NCI-H446 (cell line): ENCODE data around the gene FARP2.
"Not testable (repeated sequence)": the region's sequence is repeated elsewhere in the genome, so short reads cannot be mapped to it uniquely, and the experiment has no call there.

Experiments used
- DNase-seq, 2 experiments: peaks; one replicate each; lab custom pipeline; 2025; lab: John Stamatoyannopoulos, UW

FARP2 gene

DNA sequence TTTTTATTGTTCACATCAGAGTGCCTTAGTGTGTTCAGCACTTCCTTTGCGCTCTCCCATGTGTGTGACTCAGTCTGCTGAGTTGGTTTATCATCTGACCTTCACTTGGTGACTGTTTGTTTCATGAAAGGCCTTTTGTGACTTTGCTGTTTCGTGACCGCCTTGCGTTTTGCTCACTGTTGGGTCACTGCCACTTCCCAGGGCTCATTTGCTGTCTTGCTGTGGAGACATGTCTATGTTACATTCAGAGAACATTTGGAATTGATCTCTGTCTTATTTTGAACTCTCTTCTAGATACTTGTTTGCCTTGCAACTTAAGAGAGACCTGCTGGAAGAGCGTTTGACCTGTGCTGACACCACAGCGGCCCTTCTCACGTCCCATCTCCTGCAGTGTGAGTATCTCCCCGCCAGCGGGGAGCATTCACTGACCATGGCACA lies 54.7 kb downstream of the FARP2 start:
- no peak for DNase-seq

DNA sequence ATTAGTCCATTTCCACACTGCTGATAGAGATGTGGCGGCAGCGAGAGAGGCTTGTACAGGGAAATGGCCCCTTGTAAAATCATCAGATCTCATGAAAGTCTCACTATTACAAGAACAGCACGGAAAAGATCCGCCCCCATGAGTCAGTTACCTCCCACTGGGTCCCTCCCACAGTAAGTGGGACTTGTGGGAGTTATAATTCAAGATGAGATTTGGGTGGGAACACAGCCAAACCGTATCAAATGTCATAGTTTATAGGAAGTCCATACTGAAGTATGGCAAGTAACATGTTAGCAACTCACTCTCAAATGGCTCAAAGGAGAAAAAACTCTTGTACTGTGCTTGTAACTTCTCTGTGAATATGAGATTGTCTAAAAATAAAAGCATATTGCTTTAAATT lies 56.1 kb downstream of the FARP2 start:
- DNase-seq, result no peak

DNA sequence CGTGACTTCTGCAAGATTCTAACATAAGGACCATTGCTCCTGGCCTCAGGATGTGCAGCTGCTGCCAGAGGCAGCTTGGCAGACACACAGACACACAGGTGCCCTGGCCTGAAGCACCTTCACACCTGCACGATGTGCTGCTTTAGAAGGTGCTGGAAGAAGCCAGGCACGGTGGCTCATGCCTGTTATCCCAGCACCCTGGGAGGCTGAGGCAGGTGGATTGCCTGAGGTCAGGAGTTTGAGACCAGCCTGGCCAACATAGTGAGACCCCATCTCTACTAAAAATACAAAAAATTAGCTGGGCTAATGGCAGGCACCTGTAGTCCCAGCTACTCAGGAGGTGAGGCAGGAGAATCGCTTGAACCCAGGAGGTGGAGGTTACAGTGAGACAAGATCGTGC lies 57.4 kb downstream of the FARP2 start:
- not testable (repeated sequence) for DNase-seq

DNA sequence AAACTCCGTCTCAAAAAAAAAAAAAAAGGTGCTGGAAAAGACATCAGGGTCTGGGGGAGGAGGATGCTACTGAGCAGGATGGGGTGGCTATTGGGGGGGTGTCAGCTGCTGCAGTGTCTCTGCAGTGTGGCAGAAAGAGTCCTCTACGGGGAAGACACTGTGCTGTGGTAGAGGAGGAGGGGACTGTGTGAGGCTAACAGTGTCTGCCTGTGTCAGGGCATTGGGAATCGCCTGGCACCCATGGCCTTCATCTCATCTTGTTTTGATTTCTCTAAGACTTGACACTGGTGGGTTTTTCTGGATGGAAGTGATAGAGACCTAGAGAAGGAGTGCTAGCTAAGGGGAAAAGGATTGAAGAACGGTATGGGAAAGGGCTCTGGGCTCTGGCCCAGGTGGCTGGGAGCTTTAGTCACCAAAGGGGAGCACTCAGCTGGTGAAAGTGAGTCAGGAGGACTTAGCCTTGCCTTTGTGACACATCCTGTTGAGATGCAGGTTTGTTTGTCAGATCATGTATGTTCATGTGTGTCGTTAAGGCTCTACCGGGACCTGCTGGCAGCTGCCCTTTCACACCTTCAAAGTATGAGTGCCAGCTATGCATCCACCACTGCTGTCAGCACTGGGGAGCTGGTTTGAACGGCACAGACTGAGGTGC lies 58.0 kb downstream of the FARP2 start:
- no peak for DNase-seq

DNA sequence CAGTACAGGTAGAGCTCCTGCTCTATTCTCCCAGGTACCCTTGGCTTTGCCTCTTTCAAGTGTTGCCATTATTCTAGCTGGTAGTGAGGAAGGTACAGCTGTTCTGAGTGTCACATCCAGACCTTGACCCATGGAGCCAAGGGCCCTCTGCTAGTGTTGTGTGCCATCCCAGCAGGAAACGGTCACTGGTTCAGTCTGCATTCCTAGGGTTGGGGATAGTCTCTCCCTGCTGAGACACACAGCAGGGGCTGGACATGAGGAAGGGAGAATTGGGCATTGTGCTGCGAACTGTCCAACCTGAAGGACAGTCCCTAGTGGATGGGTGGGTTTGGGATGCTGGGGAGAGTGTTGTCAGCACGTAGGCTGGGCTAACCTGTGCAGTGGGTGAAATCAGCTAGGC lies 59.1 kb downstream of the FARP2 start:
- no peak for DNase-seq

DNA sequence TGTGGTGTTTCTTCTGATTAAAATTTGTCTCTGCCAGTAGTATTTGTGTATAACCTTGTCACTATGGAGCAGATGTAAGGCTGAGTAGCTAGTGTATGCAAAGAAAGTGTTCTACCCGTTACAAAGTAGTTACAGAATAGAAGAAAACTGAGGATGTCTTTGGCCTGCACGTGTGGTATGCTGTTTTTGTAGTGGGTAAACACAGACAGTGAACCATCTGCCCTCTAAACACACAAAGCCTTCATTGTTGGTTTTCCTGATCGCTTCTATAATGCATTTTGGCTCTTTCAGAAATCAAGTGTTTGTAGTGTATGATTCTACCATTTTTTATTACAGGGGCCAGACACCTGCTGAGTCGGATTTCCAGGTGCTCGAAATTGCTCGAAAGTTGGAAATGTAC lies 61.5 kb downstream of the FARP2 start:
- no peak for DNase-seq

DNA sequence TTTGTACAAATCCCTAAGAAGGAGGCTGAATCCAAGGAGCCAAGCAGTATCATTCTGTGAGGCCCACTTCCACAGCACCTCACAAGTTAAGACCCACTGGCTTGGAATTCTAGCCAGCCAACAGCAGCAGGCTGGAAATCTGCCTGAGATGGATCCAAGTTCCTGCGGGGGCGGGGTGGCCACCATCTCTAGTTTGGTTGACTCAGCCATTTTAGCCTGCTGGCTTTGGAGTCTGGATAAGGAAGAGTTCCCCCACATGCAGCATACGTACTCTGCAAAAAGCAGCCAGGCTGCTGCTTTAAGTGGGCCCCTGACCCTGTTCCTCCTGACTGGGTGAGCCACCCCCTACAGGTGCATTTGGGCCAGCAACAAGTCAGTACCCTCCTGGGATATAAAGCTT lies 65.2 kb downstream of the FARP2 start:
- no peak for DNase-seq

DNA sequence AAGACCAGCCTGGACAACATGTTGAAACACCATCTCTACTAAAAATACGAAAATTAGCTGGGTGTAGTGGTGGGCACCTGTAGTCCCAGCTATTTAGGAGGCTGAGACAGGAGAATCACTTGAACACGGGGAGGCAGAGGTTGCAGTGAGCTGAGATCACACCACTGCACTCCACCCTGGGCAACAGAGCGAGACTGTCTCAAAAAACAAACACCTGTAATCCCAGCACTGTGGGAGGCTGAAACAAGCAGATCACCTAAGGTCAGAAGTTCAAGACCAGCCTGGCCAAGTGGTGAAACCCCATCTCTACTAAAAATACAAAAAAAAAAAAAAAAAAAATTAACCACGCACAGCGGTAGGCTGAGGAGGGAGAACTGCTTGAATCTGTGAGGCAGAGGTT lies 65.9 kb downstream of the FARP2 start:
- not testable (repeated sequence) for DNase-seq

DNA sequence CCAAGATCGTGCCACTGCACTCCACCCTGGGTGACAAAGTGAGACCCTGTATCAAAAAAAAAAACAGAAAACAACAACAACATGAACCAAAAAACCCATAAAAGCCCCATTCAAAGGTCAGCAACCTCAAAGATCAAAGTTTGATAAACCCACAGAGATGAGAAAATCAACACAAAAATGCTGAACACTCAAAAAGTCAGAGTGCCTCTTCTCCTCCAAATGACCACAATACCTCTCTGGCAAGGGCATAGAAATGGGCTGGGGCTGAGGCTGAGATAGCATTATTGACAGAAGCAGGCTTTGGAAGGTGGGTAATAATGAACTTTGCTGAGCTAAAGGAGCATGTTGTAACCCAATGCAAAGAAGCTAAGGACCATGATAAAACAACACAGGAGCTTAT lies 66.3 kb downstream of the FARP2 start:
- DNase-seq, result no peak

DNA sequence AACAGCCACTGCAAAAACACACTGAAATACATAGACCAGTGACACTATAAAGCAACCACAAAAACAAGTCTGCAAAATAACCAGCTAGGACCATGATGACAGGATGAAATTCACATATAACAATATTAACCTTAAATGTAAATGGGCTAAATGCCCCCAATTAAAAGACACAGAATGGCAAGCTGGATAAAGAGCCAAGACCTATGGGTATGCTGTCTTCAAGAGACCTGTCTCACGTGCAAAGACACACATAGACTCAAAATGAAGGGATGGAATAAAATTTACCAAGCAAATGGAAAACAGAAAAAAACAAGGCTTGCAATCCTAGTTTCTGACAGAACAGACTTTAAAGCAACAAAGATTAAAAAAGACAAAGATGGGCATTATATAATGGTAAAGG lies 67.4 kb downstream of the FARP2 start:
- DNase-seq, result not testable (repeated sequence)

DNA sequence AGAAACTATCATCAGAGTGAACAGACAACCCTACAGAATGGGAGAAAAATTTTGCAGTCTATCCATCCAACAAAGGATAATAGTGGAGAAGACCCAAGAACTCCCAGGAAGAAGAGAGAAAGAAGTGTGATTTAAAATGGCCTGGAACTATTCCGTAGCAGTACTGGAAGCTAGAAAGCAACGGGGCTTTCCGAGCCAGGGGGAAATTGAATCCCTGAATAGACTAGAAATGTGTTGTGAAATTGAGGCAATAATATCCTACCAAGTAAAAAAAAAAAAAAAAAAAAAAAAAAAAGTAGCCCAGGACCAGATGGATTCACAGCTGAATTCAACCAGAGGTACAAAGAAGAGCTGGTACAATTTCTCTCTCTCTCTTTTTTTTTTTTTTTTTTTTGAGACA lies 69.3 kb downstream of the FARP2 start:
- no peak for DNase-seq

DNA sequence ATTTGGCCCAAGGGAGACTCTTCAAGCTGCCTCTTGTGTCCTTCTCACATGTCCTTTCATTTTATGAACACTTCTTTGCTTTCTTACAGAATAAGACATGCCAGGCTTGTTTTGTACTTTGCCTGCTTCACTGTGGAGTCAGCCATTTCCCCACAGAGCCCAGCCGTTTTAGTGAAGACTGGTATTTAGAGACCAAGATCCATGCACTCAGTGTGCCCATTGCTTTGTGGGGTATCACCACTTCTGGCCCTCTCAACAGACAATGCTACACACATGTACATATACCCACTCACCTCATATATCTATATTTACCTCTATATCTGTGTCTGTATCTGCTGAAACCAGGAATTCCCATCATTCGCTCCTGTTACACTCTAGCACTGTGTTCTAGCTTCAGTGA lies 74.1 kb downstream of the FARP2 start:
- DNase-seq, result no peak

DNA sequence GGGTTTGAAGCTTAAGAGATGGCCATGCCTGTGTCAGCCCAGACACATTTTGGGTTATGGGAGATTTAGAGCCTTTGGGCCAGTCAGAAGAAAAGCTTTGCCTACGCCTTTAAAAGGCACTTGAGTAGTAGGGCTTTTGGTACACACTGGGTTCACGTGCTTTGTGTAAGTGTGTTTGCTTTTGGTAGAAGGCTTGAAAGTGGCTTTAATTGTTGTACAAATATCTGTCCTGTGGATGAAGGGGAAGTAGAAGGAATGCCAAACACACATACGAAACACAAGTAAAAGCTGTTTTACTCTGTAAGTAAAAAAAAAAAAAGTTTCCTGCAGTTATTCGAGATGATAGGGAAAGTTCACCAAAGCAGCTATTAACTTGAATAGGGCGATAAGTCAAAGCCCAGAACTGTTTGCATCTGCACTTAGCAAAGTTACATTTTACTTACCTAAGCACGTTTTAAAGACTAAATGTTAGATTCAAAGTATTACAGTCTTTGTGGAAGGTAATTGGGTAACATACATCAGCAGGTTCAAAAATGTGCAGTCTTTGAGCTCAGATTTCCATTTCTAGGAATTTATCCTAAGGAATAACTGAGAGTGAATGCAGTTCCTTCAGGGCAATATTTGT lies 76.9 kb downstream of the FARP2 start:
- no peak for DNase-seq

DNA sequence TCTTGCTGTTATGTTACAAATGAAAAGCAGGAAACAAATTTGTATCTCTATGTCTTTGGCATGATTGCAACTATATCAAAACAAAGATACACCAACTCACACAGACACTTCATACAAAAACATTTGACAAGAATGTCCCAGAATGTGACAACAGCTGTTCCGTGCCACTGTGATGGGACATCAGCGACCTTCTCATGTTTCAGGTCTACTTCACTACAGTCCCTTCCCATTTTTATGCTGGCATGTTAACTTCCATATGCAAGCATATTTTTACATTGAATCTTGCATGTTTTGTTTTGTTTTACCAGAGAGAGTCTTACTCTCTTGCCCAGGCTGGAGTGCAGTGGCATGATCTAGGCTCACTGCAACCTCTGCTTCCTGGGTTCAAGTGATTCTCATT lies 81.1 kb downstream of the FARP2 start:
- DNase-seq, result no peak

DNA sequence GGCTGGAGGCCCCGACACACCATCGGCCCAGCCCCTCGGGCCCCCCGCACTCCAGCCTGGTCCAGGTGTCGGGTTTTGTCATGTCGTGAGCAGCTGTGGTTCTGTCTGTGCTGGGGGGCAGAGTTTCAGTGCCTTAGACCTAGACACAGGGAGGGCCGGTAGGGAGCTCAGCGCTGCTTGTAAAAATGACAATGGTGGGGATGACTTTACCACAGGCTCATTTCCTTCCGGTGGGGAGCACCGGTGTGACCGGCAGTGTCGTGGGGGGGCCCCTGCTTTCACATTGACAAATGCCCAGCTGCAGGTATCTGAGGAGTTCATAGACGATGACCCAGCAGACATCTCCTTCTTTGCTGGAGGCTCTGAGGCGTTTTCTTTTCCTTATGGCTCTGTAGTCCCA lies 85.4 kb downstream of the FARP2 start:
- no peak for DNase-seq

DNA sequence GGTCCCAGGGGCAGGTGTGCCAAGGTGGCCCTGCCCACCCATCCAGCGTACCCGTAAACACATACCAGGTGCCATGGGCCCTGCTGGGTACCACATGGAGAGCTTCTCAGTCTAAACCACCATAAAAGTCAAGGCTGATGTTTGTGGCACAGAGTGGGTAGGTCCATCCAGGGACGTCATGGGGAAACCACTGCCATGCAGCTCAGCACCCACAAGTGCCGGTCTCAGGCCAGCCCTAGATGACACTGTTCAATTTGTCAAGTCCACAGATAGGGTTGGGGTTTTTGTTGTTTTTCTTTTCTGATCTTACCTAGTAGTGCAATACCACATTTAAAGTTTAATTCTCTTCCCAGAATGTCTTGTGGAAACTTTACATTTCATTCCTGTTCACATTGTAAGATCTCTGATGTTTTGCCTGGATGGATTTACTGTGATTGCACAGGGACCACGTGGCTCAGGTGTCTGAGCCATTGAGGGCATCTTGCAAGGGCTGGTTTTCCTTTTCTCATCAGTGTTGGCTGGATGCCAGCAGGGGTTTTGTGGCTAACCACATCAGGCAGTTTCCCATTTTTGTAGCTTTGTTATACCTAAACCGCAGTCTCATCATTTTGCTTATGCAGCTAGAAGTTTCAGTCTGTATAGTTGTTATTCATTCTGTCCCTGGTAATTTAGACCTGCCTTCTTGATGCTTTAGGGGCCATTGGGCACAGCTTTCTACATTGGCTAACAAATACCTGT lies 87.6 kb downstream of the FARP2 start:
- DNase-seq, result no peak

DNA sequence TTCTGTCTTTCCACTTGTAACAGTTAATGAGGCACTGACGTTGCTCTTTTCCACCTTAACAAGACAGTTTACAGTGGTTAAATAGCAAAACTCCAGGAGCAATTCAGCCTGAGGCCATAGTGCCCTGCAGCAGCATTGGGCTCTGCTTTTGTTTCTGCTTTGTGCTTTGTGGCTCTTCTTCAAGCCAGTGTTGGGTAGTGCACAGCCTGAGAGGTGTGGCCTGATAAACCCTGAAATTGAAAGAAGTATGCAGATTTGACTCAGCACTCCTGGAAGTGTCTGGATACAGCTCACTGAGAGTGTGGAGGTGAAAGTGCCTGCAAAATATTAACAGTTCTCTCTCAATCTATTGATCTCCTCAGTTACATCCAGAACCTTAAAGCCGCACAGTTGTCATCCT lies 89.3 kb downstream of the FARP2 start:
- DNase-seq, result no peak

DNA sequence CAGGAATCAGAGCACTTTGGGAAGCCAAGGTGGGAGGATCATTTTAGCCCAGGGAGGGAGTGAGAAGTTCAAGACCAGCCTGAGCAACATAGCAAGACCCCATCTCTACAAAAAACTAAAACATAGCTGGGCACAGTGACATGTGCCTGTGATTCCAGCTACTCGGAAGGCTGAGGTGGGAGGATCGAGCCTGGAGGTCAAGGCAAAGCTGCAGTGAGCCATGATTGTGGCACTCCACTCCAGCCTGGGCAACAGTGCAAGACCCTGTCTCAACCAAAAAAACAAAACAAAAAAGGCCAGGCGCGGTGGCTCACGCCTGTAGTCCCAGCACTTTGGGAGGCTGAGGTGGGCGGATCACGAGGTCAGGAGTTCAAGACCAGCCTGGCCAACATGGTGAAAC lies 94.0 kb downstream of the FARP2 start:
- DNase-seq, result not testable (repeated sequence)

DNA sequence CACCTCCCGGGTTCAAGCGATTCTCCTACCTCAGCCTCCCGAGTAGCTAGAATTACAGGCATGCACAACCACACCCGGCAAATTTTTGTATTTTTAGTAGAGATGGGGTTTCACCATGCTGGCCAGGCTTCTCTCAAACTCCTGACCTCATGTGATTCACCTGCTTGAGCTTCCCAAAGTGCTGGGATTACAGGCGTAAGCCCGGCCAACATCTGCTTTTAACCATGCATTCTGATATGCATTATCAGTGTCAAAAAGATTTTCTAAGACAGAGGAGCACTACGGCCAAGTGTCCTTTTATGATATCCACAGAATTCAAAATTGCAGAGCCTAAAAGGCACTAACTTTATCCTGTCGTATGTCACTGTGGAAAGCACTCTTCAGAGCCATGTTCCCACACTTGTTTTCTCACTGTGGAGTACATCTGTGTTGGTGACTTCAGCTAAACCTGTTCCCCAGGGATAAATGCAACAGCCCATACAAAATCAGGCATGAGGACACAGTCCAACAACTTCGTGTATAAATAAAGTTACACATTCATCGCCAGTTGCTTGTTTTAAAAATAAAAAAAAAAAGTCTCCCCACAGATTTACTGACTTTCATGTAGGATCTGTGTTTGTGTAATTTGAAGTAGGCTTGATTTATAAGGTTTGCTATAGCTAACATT lies 95.9 kb downstream of the FARP2 start:
- DNase-seq, result no peak

DNA sequence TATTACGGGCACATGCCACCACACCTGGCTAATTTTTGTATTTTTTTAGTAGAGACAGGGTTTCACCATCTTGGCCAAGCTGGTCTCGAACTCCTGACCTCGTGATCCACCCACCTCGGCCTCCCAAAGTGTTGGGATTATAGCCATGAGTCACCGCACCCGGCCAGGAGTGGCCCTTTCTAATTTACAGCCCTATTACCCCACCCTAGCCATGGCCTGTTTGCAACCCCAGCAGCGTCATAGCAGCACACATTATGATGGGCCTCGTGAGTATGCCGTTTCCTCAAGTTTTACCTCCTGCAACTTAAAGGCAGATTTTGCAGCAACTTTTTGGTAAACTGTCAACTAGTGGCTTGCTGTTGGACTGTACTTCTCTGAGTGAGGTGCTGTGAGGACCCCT lies 97.8 kb downstream of the FARP2 start:
- DNase-seq, result not testable (repeated sequence)

DNA sequence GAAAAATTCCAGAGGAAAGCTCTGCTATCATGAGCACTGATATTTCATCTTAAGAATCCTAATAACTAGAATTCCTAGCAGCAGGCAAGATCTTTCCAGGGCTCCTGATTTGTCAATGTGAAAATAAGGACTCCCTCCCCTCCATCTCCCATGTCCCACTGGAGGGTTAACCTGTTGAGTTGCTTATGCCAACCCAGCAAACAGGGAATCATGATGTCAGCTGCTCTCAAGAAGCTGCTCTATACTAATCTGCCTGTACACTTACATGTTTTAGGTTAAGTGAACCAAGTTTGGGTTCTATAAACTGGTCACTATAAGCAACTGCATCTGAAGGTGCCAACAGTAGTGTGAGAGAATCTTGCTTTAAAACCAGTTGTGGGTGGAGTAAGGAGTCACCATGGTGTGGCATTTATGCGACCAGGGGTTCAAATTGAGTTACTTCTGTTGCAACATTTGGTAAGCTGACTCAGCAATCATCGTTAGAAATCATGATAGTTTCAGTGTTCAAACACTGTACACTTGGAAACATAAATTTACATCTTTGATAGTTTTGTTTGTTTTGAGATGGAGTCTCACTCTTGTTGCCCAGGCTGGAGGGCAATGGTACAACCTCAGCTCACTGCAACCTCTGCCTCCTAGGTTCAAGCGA lies 98.9 kb downstream of the FARP2 start:
- no peak for DNase-seq

DNA sequence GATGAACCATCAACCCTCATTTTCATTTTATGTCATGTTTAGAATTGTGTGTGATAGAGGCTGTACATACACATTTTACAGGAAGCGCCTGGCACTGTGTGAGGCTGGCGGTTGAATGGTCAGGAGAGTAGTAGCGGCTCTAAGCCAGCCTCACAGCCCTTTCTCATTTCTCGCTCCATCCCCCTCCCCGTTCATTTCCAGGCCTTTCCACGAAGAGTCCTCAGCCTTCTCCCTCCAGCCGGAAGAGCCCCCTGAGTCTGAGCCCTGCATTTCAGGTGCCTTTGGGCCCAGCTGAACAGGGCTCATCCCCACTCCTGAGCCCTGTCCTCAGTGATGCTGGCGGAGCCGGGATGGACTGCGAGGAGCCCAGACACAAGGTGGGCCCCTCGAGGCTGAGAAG lies 100.5 kb downstream of the FARP2 start:
- DNase-seq, result no peak
